GM12878 (cell line): ENCODE measurements around the gene GOLGA2. TPM values are rescaled to one million over a fixed set of nuclear protein-coding genes. Genes with fewer than 3 reads are reported as not detected.

Experiments
- BRCA1 ChIP-seq: IDR thresholded peaks from 2 replicates; pipeline ENCODE4 v1.6.1; 2011; ENCODE audit warnings: low read depth, low read length, improper control_type of control experiment
- CBX5 ChIP-seq: sonication (generic); IDR thresholded peaks from 2 replicates; pipeline ENCODE4 v1.6.1; 2016; ENCODE audit warnings: low read depth, moderate library complexity, mild to moderate bottlenecking, inconsistent platforms
- CHD1 ChIP-seq: IDR thresholded peaks from 2 replicates; pipeline ENCODE4 v1.6.1; 2012; ENCODE audit warnings: low read depth, low read length, improper control_type of control experiment
- CTCF ChIP-seq, 3 experiments: IDR thresholded peaks in 2 of 3; conservative IDR thresholded peaks in 1 of 3; 2 replicates each; pipeline ENCODE4 v1.5.1; 2011; ENCODE audit warnings: low read depth in 3 of 3, low read length in 3 of 3, mild to moderate bottlenecking in 3 of 3, control low read depth in 2 of 3, moderate library complexity in 2 of 3, inconsistent platforms in 1 of 3, mixed read lengths in 1 of 3; ENCODE audit not compliant: control insufficient read depth in 2 of 3, insufficient read depth in 1 of 3; ENCODE audit errors: extremely low read depth in 1 of 3
- ELK1 ChIP-seq: IDR thresholded peaks from 2 replicates; pipeline ENCODE4 v1.6.1; 2012; ENCODE audit warnings: low read depth, low read length, improper control_type of control experiment
- IKZF1 ChIP-seq: fragments of 450-650 bp; conservative IDR thresholded peaks from 2 replicates; pipeline ENCODE4 v1.6.1; 2017; ENCODE audit warnings: antibody characterized with exemption, mild to moderate bottlenecking
- IRF4 ChIP-seq: IDR thresholded peaks from 2 replicates; pipeline ENCODE4 v1.6.1; 2011; ENCODE audit warnings: low read depth, low read length
- MEF2A ChIP-seq: IDR thresholded peaks from 2 replicates; pipeline ENCODE4 v1.6.1; 2011; ENCODE audit warnings: low read depth, mild to moderate bottlenecking, low read length, moderate library complexity; ENCODE audit not compliant: insufficient read depth
- NFIC ChIP-seq: IDR thresholded peaks from 2 replicates; pipeline ENCODE4 v1.6.1; 2012; ENCODE audit warnings: low read depth, mild to moderate bottlenecking, inconsistent platforms, low read length, moderate library complexity
- NR2C1 ChIP-seq: fragments of 450-650 bp; IDR thresholded peaks from 2 replicates; pipeline ENCODE4 v1.6.1; 2017; ENCODE audit warnings: antibody characterized with exemption, mild to moderate bottlenecking, moderate library complexity
- POLR2A ChIP-seq: IDR thresholded peaks from 2 replicates; pipeline ENCODE4 v1.6.1; 2011; ENCODE audit warnings: low read depth, mild to moderate bottlenecking, low read length
- RBBP5 ChIP-seq: fragments of 200-600 bp; sonication (generic); conservative IDR thresholded peaks from 2 replicates; pipeline ENCODE4 v1.6.1; 2016
- SPI1 ChIP-seq: IDR thresholded peaks from 2 replicates; pipeline ENCODE4 v1.6.1; 2011; ENCODE audit warnings: low read depth, mild to moderate bottlenecking, low read length, moderate library complexity, borderline replicate concordance; ENCODE audit not compliant: insufficient read depth
- SUZ12 ChIP-seq: fragments of 200-600 bp; sonication (generic); IDR thresholded peaks from one replicate; pipeline ENCODE4 v1.6.1; 2018; ENCODE audit warnings: antibody characterized with exemption, mild to moderate bottlenecking; ENCODE audit not compliant: unreplicated experiment
- TBL1XR1 ChIP-seq: IDR thresholded peaks from 2 replicates; pipeline ENCODE4 v1.6.1; 2012; ENCODE audit warnings: low read depth, low read length, improper control_type of control experiment
- TCF12 ChIP-seq: IDR thresholded peaks from 2 replicates; pipeline ENCODE4 v1.6.1; 2011; ENCODE audit warnings: low read depth, mild to moderate bottlenecking, low read length
- USF2 ChIP-seq: IDR thresholded peaks from 2 replicates; pipeline ENCODE4 v1.6.1; 2011; ENCODE audit warnings: low read depth, low read length, improper control_type of control experiment, borderline replicate concordance
- YBX1 ChIP-seq: fragments of 450-650 bp; IDR thresholded peaks from 2 replicates; pipeline ENCODE4 v1.6.1; 2016; ENCODE audit warnings: antibody characterized with exemption
- YY1 ChIP-seq: IDR thresholded peaks from 2 replicates; pipeline ENCODE4 v1.6.1; 2011; ENCODE audit warnings: low read depth, mild to moderate bottlenecking, low read length
- ZBTB33 ChIP-seq: fragments of 450-650 bp; IDR thresholded peaks from 2 replicates; pipeline ENCODE4 v1.6.1; 2017; ENCODE audit warnings: mild to moderate bottlenecking
- ZNF24 ChIP-seq: fragments of 450-650 bp; IDR thresholded peaks from 2 replicates; pipeline ENCODE4 v1.6.1; 2017; ENCODE audit warnings: antibody characterized with exemption, mild to moderate bottlenecking
- polyA plus RNA-seq, 11 experiments: library from polyadenylated mRNA; depleted of rRNA in 4 of 11; unstranded in 6 of 11; stranded (reverse) in 5 of 11; fragments of >200 nt; fragmentation: Nextera tagmentation in 4 of 11; fragmentation: Illumina TruSeq in 1 of 11; extraction: Ambion mirVana in 4 of 11; extraction: Trizol in 1 of 11; gene quantifications; 1 replicate in 1 of 11; 2 replicates in 10 of 11; pipeline versions ENCODE4 v1.2.1 to v1.2.3, GENCODE V29; 2011 to 2016; ENCODE audit warnings: inconsistent platforms in 2 of 11, missing spikeins in 2 of 11, low read depth in 1 of 11
- total RNA-seq, 4 experiments: library from RNA; depleted of rRNA in 3 of 4; stranded (reverse); fragments of >200 nt in 3 of 4; fragmentation: Illumina TruSeq in 1 of 4; extraction: Trizol in 1 of 4; gene quantifications; 2 replicates each; pipeline versions ENCODE4 v1.2.1 to v1.2.3, GENCODE V29; 2013 to 2021
- TF ChIP-seq, protein P1 (sequence below): fragments of 450-650 bp; IDR thresholded peaks from 2 replicates; pipeline ENCODE4 v1.6.1; 2016; ENCODE audit warnings: mild to moderate bottlenecking

Gene GOLGA2
- total and polyA plus RNA-seq, 10 of the 15 experiments (the other 5 are each of a cell fraction or from before 2014, with no cell fraction given), result 5.9 to 32.6 (median 19.7) TPM

DNA sequence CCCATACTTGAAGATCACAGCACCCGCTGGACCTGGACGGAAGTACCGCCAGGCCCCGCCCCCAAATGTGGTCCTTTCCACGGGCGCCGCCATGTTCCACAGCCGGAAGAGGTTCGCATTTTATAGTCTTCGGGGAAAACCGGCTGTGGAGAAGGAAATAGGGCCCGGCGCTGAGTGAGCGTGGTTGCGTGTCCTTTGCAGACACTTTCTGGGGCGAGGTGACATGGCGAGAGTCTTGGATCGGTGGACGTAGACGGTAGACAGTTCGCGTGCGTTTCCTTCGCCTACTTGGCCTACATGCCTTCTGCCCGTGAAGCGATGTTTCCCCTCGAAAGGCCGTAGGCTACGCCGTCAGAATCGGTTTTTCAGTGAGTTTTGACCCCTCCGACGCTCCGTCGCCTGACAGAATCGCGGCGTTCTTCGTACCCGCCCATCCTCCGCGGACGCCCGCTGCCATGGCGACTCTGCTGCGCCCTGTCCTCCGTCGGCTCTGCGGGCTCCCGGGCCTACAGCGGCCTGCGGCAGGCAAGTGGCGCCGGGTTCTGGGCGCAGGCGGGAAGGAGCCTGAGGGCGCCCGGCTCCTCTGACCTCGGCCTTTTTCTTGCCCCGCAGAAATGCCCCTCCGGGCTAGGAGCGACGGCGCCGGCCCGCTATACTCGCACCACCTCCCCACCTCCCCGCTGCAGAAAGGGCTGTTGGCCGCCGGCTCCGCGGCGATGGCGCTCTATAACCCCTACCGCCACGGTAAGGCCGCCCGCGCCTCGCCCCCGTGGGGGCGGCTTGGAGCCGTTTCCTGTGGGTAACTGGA lies 46.8 kb upstream of the GOLGA2 start, which contains the start of the genes COQ4 and TRUB2 (continued):
- TF ChIP-seq POLR2A (peak; percentile 80), SUZ12 (no peak), ZNF24 (no peak), YY1 (peak; percentile 99), SPI1 (no peak), ELK1 (peak; percentile 78; the same call in 1 of the 2 replicates), TBL1XR1 (no peak; the same call in 1 of the 2 replicates), BRCA1 (no peak), CBX5 (no peak), IKZF1 (peak; percentile 96), IRF4 (0 out of 2 replicates have a peak, but pooled peaks have one; percentile 58), ZBTB33 (no peak), NFIC (no peak), TCF12 (0 out of 2 replicates have a peak, but pooled peaks have one; percentile 26), USF2 (no peak), NR2C1 (peak; percentile 80), CHD1 (peak; percentile 57; the same call in 1 of the 2 replicates), MEF2A (peak; percentile 76; the same call in 1 of the 2 replicates), RBBP5 (no peak), CTCF (IDR thresholded peaks at IDR 0.05 in 2 of 3, conservative IDR thresholded peaks at IDR 0.05 in 1 of 3; ENCODE audit: control insufficient read depth in 2 of 3, extremely low read depth in 1 of 3, insufficient read depth in 1 of 3, low read depth in 3 of 3, low read length in 3 of 3) (no peak), YBX1 (no peak)
- TF ChIP-seq, protein P1, sequence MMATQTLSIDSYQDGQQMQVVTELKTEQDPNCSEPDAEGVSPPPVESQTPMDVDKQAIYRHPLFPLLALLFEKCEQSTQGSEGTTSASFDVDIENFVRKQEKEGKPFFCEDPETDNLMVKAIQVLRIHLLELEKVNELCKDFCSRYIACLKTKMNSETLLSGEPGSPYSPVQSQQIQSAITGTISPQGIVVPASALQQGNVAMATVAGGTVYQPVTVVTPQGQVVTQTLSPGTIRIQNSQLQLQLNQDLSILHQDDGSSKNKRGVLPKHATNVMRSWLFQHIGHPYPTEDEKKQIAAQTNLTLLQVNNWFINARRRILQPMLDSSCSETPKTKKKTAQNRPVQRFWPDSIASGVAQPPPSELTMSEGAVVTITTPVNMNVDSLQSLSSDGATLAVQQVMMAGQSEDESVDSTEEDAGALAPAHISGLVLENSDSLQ, result peak; percentile 65; the same call in 1 of the 2 replicates
